Stimulated activated memory B cell treated with anti-CD40 and anti-IgM and Interleukin-4, amounts not matched to agents 10 μg/mL and 1 μg/mL and 100 μg/mL, for 72 hours (primary cell): ENCODE results near the gene FANCI.
"Not testable (repeated sequence)": the region's sequence is repeated elsewhere in the genome, so short reads cannot be mapped to it uniquely, and the experiment has no call there.

Source experiments
- ATAC-seq: fragments of 150-1000 bp; cut with Tn5 transposase; 2 replicates; pipeline ENCODE4 v1.10.0; 2021
- H3K27ac Mint-ChIP-seq: one replicate; pipeline ENCODE4 v1.8.0; 2022; ENCODE audit warnings: mild to moderate bottlenecking, mixed read lengths
- H3K27me3 Mint-ChIP-seq: one replicate; pipeline ENCODE4 v1.8.0; 2022; ENCODE audit warnings: mixed read lengths
- H3K36me3 Mint-ChIP-seq: one replicate; pipeline ENCODE4 v1.8.0; 2022; ENCODE audit warnings: mixed read lengths
- H3K4me1 Mint-ChIP-seq: one replicate; pipeline ENCODE4 v1.8.0; 2022; ENCODE audit warnings: mixed read lengths
- H3K4me3 Mint-ChIP-seq: one replicate; pipeline ENCODE4 v1.8.0; 2022; ENCODE audit warnings: mild to moderate bottlenecking, moderate library complexity, mixed read lengths
- H3K9me3 Mint-ChIP-seq: one replicate; pipeline ENCODE4 v1.8.0; 2022; ENCODE audit warnings: mixed read lengths

Gene FANCI

DNA sequence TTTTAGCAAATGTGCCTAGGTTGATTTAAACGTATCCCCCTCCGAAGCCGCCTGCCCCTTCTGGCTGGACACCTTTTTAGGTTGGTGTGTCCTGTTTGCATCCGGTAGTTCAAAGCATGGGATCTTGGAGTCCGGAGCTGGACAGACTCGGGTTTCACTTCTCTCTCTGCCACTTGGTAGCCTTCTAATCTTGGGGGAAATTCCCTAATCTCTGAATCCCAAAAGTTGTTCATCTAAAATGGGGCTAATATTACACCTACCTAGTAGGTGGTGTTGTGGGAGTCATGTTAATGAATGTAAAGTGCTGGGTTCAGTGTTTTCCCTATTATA is 760 bp downstream of the FANCI start:
- H3K9me3 Mint-ChIP-seq: peaks cover 3% of the 10 kb centered on the region
- peaks cover 25% of the 10 kb centered on the region for H3K4me1 Mint-ChIP-seq
- H3K27ac Mint-ChIP-seq: peak overlapping the region; percentile 56
- H3K27me3 Mint-ChIP-seq: no peaks in the 10 kb centered on the region
- ATAC-seq: no peak
- peaks cover 7% of the 10 kb centered on the region for H3K36me3 Mint-ChIP-seq
- peak overlapping the region; percentile 77 for H3K4me3 Mint-ChIP-seq

- peaks cover 25% of the 10 kb centered on the region for H3K4me1 Mint-ChIP-seq
- ATAC-seq: no peak
- H3K27me3 Mint-ChIP-seq: no peaks in the 10 kb centered on the region
- H3K9me3 Mint-ChIP-seq: no peaks in the 10 kb centered on the region
- H3K27ac Mint-ChIP-seq: no peak overlapping the region
- H3K4me3 Mint-ChIP-seq: no peak overlapping the region
- H3K36me3 Mint-ChIP-seq: peaks cover 10% of the 10 kb centered on the region
Measured at GRCh38 chr15:89247446-89247845, 3.7 kb downstream of the FANCI start.

GRCh38 chr15:89248584-89248983 is 4.8 kb downstream of the FANCI start:
- Mint-ChIP-seq H3K36me3 (peaks cover 10% of the 10 kb centered on the region), H3K9me3 (no peaks in the 10 kb centered on the region), H3K4me1 (peaks cover 25% of the 10 kb centered on the region), H3K4me3 (no peak overlapping the region), H3K27me3 (no peaks in the 10 kb centered on the region), H3K27ac (no peak overlapping the region)
- no peak for ATAC-seq

DNA sequence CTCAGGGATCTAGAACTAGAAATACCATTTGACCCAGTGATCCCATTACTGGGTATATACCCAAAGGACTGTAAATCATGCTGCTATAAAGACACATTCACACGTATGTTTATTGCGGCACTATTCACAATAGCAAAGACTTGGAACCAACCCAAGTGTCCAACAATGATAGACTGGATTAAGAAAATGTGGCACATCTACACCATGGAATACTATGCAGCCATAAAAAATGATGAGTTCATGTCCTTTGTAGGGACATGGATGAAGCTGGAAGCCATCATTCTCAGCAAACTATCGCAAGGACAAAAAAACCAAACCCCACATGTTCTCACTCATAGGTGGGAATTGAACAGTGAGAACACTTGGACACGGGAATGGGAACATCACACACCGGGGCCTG is 6.4 kb downstream of the FANCI start:
- H3K27ac Mint-ChIP-seq, H3K27me3 Mint-ChIP-seq, H3K36me3 Mint-ChIP-seq, H3K4me3 Mint-ChIP-seq, ATAC-seq, H3K9me3 Mint-ChIP-seq: not testable (repeated sequence)
- H3K4me1 Mint-ChIP-seq: peaks cover 15% of the 10 kb centered on the region

DNA sequence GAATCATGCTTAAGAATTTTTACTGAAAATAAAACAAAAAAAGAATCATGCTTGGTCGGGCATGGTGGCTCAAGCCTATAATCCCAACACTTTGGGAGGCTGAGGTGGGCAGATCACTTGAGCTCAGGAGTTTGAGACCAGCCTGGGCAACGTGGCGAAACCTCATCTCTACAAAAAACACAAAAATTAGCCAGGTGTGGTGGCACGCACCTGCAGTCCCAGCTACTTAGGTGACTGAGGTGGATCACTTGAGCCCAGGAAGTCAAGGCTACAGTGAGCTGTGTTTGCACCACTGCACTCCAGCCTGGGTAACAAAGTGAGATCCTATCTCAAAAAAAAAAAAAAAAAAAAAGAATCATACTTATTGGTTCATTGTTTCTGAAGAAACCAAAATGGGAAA is 33.5 kb downstream of the FANCI start:
- H3K9me3 Mint-ChIP-seq, H3K4me1 Mint-ChIP-seq, H3K4me3 Mint-ChIP-seq, H3K27me3 Mint-ChIP-seq, H3K27ac Mint-ChIP-seq, ATAC-seq: not testable (repeated sequence)
- peaks cover 16% of the 10 kb centered on the region for H3K36me3 Mint-ChIP-seq

- Mint-ChIP-seq H3K9me3 (no peaks in the 10 kb centered on the region), H3K4me3 (no peak overlapping the region), H3K4me1 (no peaks in the 10 kb centered on the region), H3K27ac (no peak overlapping the region), H3K27me3 (no peaks in the 10 kb centered on the region), H3K36me3 (peaks cover 16% of the 10 kb centered on the region)
- ATAC-seq: no peak
Measured at GRCh38 chr15:89278307-89278706, 34.5 kb downstream of the FANCI start.

DNA sequence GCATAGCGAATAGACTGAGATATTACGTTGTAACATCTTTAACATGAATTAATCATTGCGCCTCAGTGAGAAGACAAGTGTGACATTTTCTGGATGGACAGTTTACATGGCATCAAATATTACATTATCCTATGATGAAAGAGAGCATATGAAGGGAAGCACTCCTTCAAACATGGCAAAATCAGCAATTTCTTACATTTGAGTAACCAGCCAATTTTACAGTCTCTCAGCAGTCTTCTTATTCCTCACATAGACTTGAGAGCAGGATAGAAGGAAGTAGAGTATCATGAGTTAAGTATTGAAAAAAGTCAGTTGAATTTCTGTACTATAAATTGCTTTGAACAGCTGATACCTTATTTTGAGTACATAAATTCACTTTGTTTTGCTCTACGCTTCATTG is 38.9 kb downstream of the FANCI start:
- H3K9me3 Mint-ChIP-seq: peaks cover 4% of the 10 kb centered on the region
- no peak overlapping the region for H3K27ac Mint-ChIP-seq
- no peaks in the 10 kb centered on the region for H3K4me1 Mint-ChIP-seq
- peaks cover 35% of the 10 kb centered on the region for H3K36me3 Mint-ChIP-seq
- ATAC-seq: no peak
- no peak overlapping the region for H3K4me3 Mint-ChIP-seq
- no peaks in the 10 kb centered on the region for H3K27me3 Mint-ChIP-seq

DNA sequence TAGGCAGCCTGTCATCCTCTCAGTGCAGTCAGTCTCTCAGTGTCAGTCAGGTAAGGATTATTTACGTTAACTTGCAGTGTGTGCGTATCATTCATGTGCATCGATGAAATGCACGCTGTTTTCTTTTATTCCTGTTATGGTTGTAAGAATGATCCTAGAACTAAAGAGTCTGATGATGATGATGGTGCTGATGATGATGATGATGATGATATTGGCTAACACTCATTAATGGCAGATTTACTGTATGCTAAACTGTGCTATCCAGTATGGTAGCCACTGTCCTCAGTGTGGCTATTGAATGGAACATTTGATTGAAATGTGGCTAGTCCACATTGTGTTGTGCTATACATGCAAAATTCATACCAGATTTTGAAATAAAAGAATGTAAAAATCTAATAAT is 39.4 kb downstream of the FANCI start:
- H3K27me3 Mint-ChIP-seq: no peaks in the 10 kb centered on the region
- peaks cover 4% of the 10 kb centered on the region for H3K9me3 Mint-ChIP-seq
- H3K36me3 Mint-ChIP-seq: peaks cover 37% of the 10 kb centered on the region
- no peaks in the 10 kb centered on the region for H3K4me1 Mint-ChIP-seq
- ATAC-seq: no peak
- H3K27ac Mint-ChIP-seq: no peak overlapping the region
- no peak overlapping the region for H3K4me3 Mint-ChIP-seq

GRCh38 chr15:89291934-89292438 is 48.2 kb downstream of the FANCI start:
- H3K4me3 Mint-ChIP-seq: no peak overlapping the region
- ATAC-seq: no peak
- no peak overlapping the region for H3K27ac Mint-ChIP-seq
- peaks cover 42% of the 10 kb centered on the region for H3K36me3 Mint-ChIP-seq
- H3K9me3 Mint-ChIP-seq: peaks cover 4% of the 10 kb centered on the region
- H3K4me1 Mint-ChIP-seq: no peaks in the 10 kb centered on the region
- H3K27me3 Mint-ChIP-seq: no peaks in the 10 kb centered on the region

DNA sequence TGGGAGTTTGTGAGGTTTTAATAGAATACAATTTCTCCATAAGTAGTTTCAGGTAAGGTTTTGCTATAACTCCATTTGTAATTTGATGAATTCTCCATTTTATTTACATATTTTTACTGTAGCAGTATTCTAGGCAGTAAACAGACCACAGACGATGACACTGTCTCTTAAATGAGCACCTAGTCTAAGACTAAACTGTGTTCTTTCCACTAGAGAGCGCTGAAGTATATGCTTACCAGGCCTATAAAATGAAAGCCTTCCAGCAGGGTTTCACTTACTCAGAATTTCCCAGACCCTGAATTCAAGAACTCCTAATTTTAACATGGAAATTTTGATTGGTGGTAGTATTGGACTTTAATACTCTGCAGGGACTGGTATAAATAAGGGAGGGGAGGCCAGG is 49.2 kb downstream of the FANCI start:
- Mint-ChIP-seq H3K4me1 (no peaks in the 10 kb centered on the region), H3K27ac (no peak overlapping the region), H3K27me3 (no peaks in the 10 kb centered on the region), H3K4me3 (no peak overlapping the region), H3K36me3 (peaks cover 43% of the 10 kb centered on the region), H3K9me3 (no peaks in the 10 kb centered on the region)
- ATAC-seq: no peak

- Mint-ChIP-seq H3K36me3 (peaks cover 34% of the 10 kb centered on the region), H3K4me1 (no peaks in the 10 kb centered on the region), H3K27ac (no peak overlapping the region), H3K4me3 (no peak overlapping the region), H3K9me3 (peaks cover 4% of the 10 kb centered on the region), H3K27me3 (no peaks in the 10 kb centered on the region)
- ATAC-seq: no peak
Measured at GRCh38 chr15:89299896-89300295, 56.1 kb downstream of the FANCI start.

DNA sequence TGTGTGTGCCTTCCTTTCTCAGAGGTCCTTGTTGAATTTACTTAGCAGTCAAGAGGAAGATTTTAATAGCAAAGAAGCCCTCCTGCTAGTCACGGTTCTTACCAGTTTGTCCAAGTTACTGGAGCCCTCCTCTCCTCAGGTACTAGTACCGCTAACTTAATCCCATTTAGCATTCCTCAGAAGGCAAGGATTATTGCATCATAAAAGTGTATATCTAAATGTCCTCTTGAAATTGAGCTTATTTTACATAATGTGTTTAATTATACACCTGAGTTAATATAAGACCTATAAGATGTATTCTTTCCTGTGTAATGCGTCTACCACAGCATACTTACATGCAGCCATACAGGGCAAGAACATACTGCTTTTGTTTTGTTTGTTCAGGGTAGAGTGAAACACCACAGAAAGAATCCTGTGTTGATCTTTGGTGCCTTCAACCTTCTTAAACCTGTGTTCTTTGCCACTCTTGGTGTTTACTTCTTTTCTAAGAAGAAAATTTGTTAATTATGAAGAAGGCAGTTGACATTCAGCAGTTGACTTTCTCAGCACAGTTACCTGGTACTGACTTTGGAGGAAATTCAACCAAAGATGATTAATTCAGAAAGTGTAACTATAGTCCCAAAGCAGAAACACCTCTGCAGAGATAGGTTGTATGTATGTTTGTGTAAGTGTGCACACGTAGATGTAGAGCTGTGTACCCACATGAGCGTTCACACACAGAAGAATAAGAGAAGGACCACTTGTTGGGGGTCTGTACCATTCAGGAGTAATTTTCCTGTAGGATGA is 57.7 kb downstream of the FANCI start:
- Mint-ChIP-seq H3K4me1 (no peaks in the 10 kb centered on the region), H3K27ac (no peak overlapping the region), H3K9me3 (peaks cover 4% of the 10 kb centered on the region), H3K27me3 (no peaks in the 10 kb centered on the region), H3K36me3 (peaks cover 34% of the 10 kb centered on the region), H3K4me3 (no peak overlapping the region)
- no peak for ATAC-seq

DNA sequence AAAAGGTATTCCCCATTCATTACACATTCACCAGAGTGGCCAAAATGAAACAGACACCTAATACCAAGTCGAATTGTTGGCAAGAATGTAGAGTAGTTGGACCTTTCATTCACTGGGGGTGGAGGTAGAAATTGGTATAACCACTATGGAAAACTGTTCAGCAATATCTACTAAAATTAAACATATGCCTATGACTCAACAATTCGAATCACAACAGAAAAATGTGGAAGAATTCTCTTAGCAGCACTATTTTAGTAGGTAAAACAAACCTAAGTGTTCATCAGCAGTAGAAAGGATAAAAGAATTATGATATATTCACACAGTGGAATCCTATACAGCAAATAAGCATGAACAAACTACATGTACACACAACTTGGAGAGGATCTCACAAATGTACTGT is 60.2 kb downstream of the FANCI start:
- Mint-ChIP-seq H3K27ac (no peak overlapping the region), H3K4me3 (no peak overlapping the region), H3K9me3 (no peaks in the 10 kb centered on the region), H3K27me3 (no peaks in the 10 kb centered on the region), H3K4me1 (no peaks in the 10 kb centered on the region), H3K36me3 (peaks cover 19% of the 10 kb centered on the region)
- no peak for ATAC-seq

DNA sequence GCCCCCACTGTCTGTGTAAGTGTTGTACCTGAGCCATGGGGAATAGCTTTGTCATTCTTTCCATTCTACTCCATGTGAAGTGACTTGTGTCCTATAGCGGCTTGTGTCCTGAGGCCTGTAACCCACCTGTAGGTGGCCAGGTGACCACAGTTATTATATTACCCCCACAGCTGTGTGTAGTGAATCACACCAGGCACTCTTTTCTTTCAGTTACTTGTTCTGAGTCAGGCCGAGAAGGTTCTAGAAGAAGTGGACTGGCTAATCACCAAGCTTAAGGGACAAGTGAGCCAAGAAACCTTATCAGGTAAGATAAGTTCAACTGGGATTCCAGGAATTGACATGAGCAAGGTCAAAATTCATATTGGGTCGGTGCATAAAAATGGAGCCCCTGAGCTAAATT is 61.6 kb downstream of the FANCI start:
- Mint-ChIP-seq H3K4me1 (peaks cover 4% of the 10 kb centered on the region), H3K27ac (no peak overlapping the region), H3K36me3 (peaks cover 19% of the 10 kb centered on the region), H3K4me3 (no peak overlapping the region), H3K9me3 (no peaks in the 10 kb centered on the region), H3K27me3 (no peaks in the 10 kb centered on the region)
- no peak for ATAC-seq

DNA sequence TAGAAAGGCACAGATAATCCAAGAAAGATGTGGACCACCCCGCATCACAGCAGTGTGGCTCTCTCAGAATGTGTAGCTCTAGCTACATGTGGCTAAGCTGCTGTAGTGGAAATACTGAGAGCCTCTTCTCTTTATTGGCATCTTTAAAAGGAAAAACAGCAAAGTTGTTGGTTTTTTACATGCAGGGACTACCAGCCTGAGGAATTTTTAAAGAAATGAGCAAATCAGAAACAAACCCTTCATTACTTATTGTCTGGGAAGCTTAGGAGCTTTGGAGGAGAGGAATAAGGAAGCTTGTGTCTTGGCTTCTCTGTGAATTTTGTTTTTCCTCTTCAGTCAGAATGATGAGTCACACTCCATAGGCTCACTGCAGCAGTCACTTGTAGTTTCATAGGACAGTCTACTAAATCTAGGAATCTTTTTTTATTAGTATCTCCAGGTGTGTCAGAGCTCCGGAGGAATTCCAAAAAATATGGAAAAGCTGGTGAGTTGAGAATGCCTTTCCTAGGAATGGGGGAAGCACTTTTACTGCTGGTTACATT is 63.3 kb downstream of the FANCI start:
- Mint-ChIP-seq H3K36me3 (peaks cover 19% of the 10 kb centered on the region), H3K4me1 (peaks cover 7% of the 10 kb centered on the region), H3K9me3 (no peaks in the 10 kb centered on the region), H3K27ac (no peak overlapping the region), H3K27me3 (no peaks in the 10 kb centered on the region), H3K4me3 (no peak overlapping the region)
- ATAC-seq: no peak

DNA sequence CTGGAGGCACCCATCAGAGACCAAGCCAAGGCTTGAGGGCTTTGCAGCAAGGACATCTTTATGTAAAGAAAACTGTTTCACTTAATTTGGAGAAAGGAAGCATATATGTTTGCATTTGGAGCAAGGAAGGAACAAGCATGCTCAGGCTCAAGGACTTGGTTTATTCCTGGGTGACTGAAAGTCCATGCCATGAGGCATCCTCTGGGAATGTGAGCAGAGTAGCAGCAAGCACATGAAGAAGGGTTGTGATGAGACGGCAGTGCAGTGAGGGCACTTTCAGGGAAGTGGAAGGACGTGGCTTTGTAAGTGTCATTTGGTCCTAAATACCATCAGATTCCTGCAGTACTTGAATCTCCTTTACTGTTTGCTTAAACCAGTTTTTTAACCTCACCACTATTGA is 64.0 kb downstream of the FANCI start:
- H3K27me3 Mint-ChIP-seq: no peaks in the 10 kb centered on the region
- no peak overlapping the region for H3K27ac Mint-ChIP-seq
- ATAC-seq: no peak
- no peaks in the 10 kb centered on the region for H3K9me3 Mint-ChIP-seq
- H3K36me3 Mint-ChIP-seq: peaks cover 20% of the 10 kb centered on the region
- no peak overlapping the region for H3K4me3 Mint-ChIP-seq
- H3K4me1 Mint-ChIP-seq: peaks cover 7% of the 10 kb centered on the region
